ENCODE data around the gene OVCA2. TPM values are rescaled to one million over a fixed set of nuclear protein-coding genes. Genes with fewer than 3 reads are reported as not detected.

OVCA2 gene
- total RNA-seq, 1 experiment from 2014 or later, result 33.5 TPM

- no peak for TF ChIP-seq CTCF (IDR thresholded peaks at IDR 0.05; ENCODE audit: unreplicated experiment)
- intact Hi-C loops (cut with micrococcal nuclease), result no loop called here
- no peak for DNase-seq (ENCODE audit: unreplicated experiment)
- H3K9me3 Mint-ChIP-seq (ENCODE audit: unreplicated experiment), result no peaks in the 10 kb centered on the region
- POLR2A ChIA-PET, result interaction anchor here (1.4 kb wide), 1 partner anchor 10 kb away, joined by 6 read pairs; the partner anchor contains the start of gene DPH1
- no peaks in the 10 kb centered on the region for H3K36me3 Mint-ChIP-seq (ENCODE audit: insufficient read depth, unreplicated experiment)
- no peak overlapping the region for H3K27ac Mint-ChIP-seq (ENCODE audit: low read depth, unreplicated experiment)
- H3K27me3 Mint-ChIP-seq (ENCODE audit: insufficient read depth, unreplicated experiment), result no peaks in the 10 kb centered on the region
- H3K4me1 Mint-ChIP-seq (ENCODE audit: insufficient read depth, unreplicated experiment), result peaks cover 19% of the 10 kb centered on the region
- CTCF ChIA-PET, result interaction anchor here (1.4 kb wide), 1 partner anchor 109 kb away, joined by 4 read pairs; no protein-coding TSS in a partner anchor
- no peak overlapping the region for H3K4me3 Mint-ChIP-seq (ENCODE audit: unreplicated experiment)
- no TSS peak for BruUV-seq (replicated peaks)
Measured at GRCh38 chr17:2018716-2019510, 22.9 kb upstream of the OVCA2 start.

GRCh38 chr17:2019723-2020122 is 22.1 kb upstream of the OVCA2 start:
- no peak for TF ChIP-seq CTCF (IDR thresholded peaks at IDR 0.05; ENCODE audit: unreplicated experiment)
- ChIA-PET POLR2A (interaction anchor here (1.1 to 1.4 kb wide), 3 partner anchors 8 to 20 kb away, joined by 3 to 6 read pairs (median 4); partner anchors contain the start of gene DPH1), CTCF (interaction anchor here (1.4 kb wide), 2 partner anchors 110 to 225 kb away, joined by 3 to 4 read pairs; no protein-coding TSS in a partner anchor)
- Mint-ChIP-seq H3K27me3 (ENCODE audit: insufficient read depth, unreplicated experiment) (no peaks in the 10 kb centered on the region), H3K36me3 (ENCODE audit: insufficient read depth, unreplicated experiment) (no peaks in the 10 kb centered on the region), H3K9me3 (ENCODE audit: unreplicated experiment) (no peaks in the 10 kb centered on the region), H3K4me3 (ENCODE audit: unreplicated experiment) (no peak overlapping the region), H3K4me1 (ENCODE audit: insufficient read depth, unreplicated experiment) (peaks cover 11% of the 10 kb centered on the region), H3K27ac (ENCODE audit: low read depth, unreplicated experiment) (no peak overlapping the region)
- no TSS peak for BruUV-seq (replicated peaks)
- intact Hi-C loops (cut with micrococcal nuclease), result no loop called here
- DNase-seq (ENCODE audit: unreplicated experiment), result no peak

- no peak for TF ChIP-seq CTCF (IDR thresholded peaks at IDR 0.05; ENCODE audit: unreplicated experiment)
- Mint-ChIP-seq H3K9me3 (ENCODE audit: unreplicated experiment) (no peaks in the 10 kb centered on the region), H3K27me3 (ENCODE audit: insufficient read depth, unreplicated experiment) (no peaks in the 10 kb centered on the region), H3K4me1 (ENCODE audit: insufficient read depth, unreplicated experiment) (peaks cover 6% of the 10 kb centered on the region), H3K27ac (ENCODE audit: low read depth, unreplicated experiment) (no peak overlapping the region), H3K36me3 (ENCODE audit: insufficient read depth, unreplicated experiment) (no peaks in the 10 kb centered on the region), H3K4me3 (ENCODE audit: unreplicated experiment) (no peak overlapping the region)
- ChIA-PET POLR2A (interaction anchor here (1.1 to 1.3 kb wide), 2 partner anchors 9 to 21 kb away, joined by 3 to 4 read pairs; no protein-coding TSS in a partner anchor), CTCF (interaction anchor here (0.7 to 1.4 kb wide), 3 partner anchors 14 to 224 kb away, joined by 3 to 4 read pairs (median 3); no protein-coding TSS in a partner anchor)
- no TSS peak for BruUV-seq (replicated peaks)
- intact Hi-C loops (cut with micrococcal nuclease), result no loop called here
- DNase-seq (ENCODE audit: unreplicated experiment), result no peak
Measured at GRCh38 chr17:2020721-2021120, 21.1 kb upstream of the OVCA2 start.

- no peak for TF ChIP-seq CTCF (IDR thresholded peaks at IDR 0.05; ENCODE audit: unreplicated experiment)
- ChIA-PET CTCF (interaction anchor here (0.6 to 7.4 kb wide), 4 partner anchors 82 to 242 kb away, joined by 3 to 124 read pairs (median 3); no protein-coding TSS in a partner anchor), POLR2A (interaction anchor here (1.7 to 4.9 kb wide), 3 partner anchors 10 to 113 kb away, joined by 8 to 50 read pairs (median 24); no protein-coding TSS in a partner anchor)
- Mint-ChIP-seq H3K27ac (ENCODE audit: low read depth, unreplicated experiment) (no peak overlapping the region), H3K4me3 (ENCODE audit: unreplicated experiment) (no peak overlapping the region), H3K27me3 (ENCODE audit: insufficient read depth, unreplicated experiment) (no peaks in the 10 kb centered on the region), H3K9me3 (ENCODE audit: unreplicated experiment) (no peaks in the 10 kb centered on the region), H3K36me3 (ENCODE audit: insufficient read depth, unreplicated experiment) (no peaks in the 10 kb centered on the region), H3K4me1 (ENCODE audit: insufficient read depth, unreplicated experiment) (peaks cover 11% of the 10 kb centered on the region)
- no peak for DNase-seq (ENCODE audit: unreplicated experiment)
- BruUV-seq (replicated peaks), result no TSS peak
- intact Hi-C loops (cut with micrococcal nuclease), result no loop called here
Measured at GRCh38 chr17:2022647-2023240, 19.1 kb upstream of the OVCA2 start.
